Erythroblast (primary cell): ENCODE data around the gene KIF18B.
A peak's percentile ranks its signal among the peaks of the same experiment; 100 is the strongest.

Experiments used
- DNase-seq, 2 experiments: peaks; one replicate each; lab custom pipeline; 2025; lab: John Stamatoyannopoulos, UW
- GATA1 ChIP-seq: IDR thresholded peaks from 2 replicates; pipeline ENCODE4 v1.6.1; 2011; ENCODE audit warnings: low read depth, mild to moderate bottlenecking, control low read depth, low read length, moderate library complexity
- POLR2A ChIP-seq: IDR thresholded peaks from 2 replicates; pipeline ENCODE4 v1.6.1; 2011; ENCODE audit warnings: mild to moderate bottlenecking, low read length

KIF18B gene

GRCh38 chr17:44924107-44924544 lies 23.4 kb downstream of the KIF18B start:
- DNase-seq, result no peak
- TF ChIP-seq POLR2A, result no peak
- TF ChIP-seq GATA1, result no peak

GRCh38 chr17:44922746-44923470 lies 24.7 kb downstream of the KIF18B start:
- DNase-seq, result no peak
- no peak for TF ChIP-seq GATA1
- no peak for TF ChIP-seq POLR2A

GRCh38 chr17:44922136-44922535 lies 25.4 kb downstream of the KIF18B start:
- no peak for DNase-seq
- TF ChIP-seq POLR2A (no peak), GATA1 (no peak)

GRCh38 chr17:44921122-44921882 lies 26.3 kb downstream of the KIF18B start:
- TF ChIP-seq GATA1, result no peak
- no peak for TF ChIP-seq POLR2A
- no peak for DNase-seq

DNA sequence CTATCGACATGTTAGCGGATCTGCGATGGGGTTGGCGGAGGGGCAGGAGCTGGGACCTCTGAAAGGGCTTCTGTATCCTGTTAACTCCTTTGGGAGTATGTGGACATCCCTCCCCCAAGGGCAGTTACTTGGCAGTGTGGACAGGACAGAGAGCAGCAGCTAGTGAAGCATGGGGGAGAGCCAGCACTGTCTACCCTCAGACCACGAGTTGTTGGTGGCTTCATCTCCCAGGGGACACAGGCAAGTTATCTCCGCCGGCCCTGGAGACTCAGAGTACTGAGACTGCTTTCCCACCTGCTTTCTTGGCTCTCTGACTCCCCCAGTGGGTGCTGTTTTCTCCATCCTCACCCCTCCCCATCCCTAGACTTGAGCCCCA lies 27.0 kb downstream of the KIF18B start:
- no peak for TF ChIP-seq GATA1
- no peak for TF ChIP-seq POLR2A
- no peak for DNase-seq

DNA sequence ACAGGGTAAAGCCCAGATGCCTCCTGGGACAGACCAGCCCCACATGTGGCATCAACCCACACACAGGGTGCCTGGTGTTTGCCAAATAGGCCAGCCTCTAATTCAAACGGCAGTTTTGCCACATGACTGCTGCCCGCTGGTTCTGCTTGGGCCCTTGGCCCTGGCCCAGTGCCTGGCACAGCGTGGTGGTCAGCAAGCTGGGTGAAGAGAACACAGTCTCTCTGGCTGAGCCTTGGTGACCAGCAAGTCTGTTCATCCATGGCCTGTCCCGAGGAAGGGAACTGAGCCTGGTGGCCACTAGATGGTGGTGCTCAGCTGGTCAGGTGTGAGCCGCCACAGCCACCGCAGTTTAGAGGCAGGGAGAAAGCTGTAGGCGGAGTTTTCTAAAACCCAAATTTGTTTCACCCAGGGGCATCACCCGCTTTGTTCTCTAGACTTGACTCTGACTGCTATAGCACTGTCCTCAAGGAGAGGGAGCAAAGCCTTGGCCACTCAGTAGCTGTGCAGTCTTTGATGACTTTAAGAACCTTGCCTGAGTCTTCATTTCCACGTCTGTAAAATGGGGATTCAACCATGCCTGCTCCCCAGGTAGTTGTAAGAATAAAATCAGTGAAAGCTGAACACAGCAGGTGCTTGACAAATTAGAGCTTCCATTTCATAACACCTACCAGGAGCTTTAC lies 27.5 kb downstream of the KIF18B start:
- no peak for TF ChIP-seq POLR2A
- no peak for TF ChIP-seq GATA1
- peak; percentile 77 to 83 for DNase-seq

GRCh38 chr17:44919411-44919810 lies 28.2 kb downstream of the KIF18B start:
- DNase-seq, result no peak
- TF ChIP-seq GATA1, result no peak
- TF ChIP-seq POLR2A, result no peak

DNA sequence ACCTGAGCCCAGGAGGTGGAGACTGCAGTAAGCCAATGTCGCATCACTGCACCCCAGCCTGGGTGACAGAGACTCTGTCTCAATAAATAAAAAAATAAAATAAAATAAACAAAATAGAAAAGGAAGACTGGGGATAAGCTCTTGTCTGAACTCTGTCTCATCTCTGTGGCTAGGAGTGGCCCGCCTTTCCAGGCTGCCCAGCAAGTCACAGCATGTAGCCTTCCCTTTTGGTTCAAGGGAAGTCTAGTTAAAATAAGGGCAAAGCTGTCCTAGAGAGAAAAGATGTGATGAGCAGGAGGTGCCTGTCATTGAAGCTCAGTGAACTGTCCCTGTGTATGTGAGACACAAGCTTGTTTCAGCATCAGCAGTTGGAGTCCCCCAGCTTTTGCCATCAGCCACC lies 29.6 kb downstream of the KIF18B start:
- DNase-seq, result no peak
- no peak for TF ChIP-seq POLR2A
- TF ChIP-seq GATA1, result no peak

DNA sequence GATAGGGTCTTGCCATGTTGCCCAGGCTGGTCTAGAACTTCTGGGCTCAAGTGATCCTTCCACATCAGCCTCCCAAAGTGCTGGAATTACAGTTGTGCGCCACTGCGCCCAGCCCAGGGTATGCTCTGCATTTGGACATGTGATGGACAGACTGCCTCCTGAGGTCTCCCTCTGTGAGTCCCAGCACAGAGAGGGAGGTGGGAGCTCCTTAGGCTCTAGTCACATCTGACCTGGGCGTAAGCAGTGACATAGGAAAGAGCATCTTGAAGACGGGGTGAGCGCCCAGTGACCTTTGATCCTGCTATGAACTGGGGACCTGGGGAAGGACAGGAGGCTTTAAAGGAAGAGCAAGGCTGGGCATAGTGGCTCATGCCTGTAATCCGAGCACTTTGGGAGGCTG lies 30.1 kb downstream of the KIF18B start:
- DNase-seq, result no peak
- no peak for TF ChIP-seq POLR2A
- TF ChIP-seq GATA1, result no peak

GRCh38 chr17:44916781-44917241 lies 30.8 kb downstream of the KIF18B start:
- no peak for TF ChIP-seq GATA1
- TF ChIP-seq POLR2A, result no peak
- no peak for DNase-seq

- TF ChIP-seq POLR2A, result no peak
- TF ChIP-seq GATA1, result no peak
- DNase-seq, result no peak
Observed at GRCh38 chr17:44915862-44916780, 31.5 kb downstream of the KIF18B start.

GRCh38 chr17:44915321-44915726 lies 32.2 kb downstream of the KIF18B start, which contains the start of gene GFAP:
TSS of gene GFAP (minus strand) at chr17:44915500. CDS start at chr17:44915486, 14 bp downstream.
- DNase-seq, result no peak
- no peak for TF ChIP-seq GATA1

- DNase-seq, result no peak
- no peak for TF ChIP-seq POLR2A
- no peak for TF ChIP-seq GATA1
Observed at GRCh38 chr17:44914698-44915271, 32.8 kb downstream of the KIF18B start.
